ENCODE results near the gene CDHR5.

Gene CDHR5

DNA sequence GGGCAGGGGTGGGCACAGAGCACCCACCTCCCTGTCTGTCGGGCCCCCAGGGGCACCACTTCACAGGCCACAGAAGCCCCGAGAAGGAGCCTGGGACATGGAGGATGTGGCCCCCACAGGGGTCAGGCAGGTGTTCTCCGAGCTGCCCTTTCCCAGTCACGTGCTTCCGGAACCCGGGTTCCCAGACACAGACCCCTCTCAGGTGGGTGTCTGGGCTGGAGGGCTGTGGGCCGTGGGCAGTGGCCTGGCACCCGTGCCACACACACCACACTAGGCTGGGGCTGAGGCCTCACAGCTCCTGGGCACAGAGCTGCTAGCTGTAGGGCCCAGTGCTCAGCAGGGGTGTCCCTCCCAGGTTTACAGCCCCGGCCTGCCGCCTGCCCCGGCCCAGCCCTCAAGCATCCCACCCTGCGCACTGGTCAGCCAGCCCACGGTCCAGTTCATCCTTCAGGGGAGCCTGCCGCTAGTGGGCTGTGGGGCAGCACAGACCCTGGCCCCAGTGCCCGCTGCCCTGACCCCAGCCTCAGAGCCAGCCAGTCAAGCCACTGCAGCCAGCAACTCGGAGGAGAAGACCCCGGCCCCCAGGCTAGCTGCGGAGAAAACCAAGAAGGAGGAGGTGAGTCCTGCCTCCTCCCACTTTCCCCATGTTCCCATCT lies 14.5 kb downstream of the CDHR5 start:
- TF ChIP-seq, protein P1, sequence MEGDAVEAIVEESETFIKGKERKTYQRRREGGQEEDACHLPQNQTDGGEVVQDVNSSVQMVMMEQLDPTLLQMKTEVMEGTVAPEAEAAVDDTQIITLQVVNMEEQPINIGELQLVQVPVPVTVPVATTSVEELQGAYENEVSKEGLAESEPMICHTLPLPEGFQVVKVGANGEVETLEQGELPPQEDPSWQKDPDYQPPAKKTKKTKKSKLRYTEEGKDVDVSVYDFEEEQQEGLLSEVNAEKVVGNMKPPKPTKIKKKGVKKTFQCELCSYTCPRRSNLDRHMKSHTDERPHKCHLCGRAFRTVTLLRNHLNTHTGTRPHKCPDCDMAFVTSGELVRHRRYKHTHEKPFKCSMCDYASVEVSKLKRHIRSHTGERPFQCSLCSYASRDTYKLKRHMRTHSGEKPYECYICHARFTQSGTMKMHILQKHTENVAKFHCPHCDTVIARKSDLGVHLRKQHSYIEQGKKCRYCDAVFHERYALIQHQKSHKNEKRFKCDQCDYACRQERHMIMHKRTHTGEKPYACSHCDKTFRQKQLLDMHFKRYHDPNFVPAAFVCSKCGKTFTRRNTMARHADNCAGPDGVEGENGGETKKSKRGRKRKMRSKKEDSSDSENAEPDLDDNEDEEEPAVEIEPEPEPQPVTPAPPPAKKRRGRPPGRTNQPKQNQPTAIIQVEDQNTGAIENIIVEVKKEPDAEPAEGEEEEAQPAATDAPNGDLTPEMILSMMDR (IDR thresholded peaks at IDR 0.05; ENCODE audit: low read depth, low read length): no peak
- H3K4me3 ChIP-seq (ENCODE audit: low read depth, low read length): no peak overlapping the region

DNA sequence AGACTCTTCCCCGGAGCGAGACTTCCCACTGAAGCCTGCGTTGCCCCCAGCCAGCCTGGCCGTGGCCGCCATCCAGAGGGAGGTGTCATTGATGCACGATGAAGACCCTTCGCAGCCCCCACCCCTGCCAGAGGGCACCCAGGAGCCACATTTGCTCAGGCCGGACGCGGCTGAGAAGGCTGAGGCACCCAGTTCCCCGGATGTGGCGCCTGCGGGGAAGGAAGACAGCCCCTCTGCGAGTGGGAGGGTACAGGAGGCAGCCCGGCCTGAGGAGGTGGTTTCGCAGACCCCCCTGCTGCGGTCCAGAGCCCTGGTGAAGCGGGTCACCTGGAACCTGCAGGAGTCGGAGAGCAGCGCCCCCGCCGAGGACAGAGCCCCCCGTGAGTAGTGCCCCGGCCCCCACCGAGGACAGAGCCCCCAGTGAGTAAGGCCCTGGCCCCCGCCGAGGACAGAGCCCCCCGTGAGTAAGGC lies 15.4 kb downstream of the CDHR5 start:
- TF ChIP-seq, protein P1 (IDR thresholded peaks at IDR 0.05; ENCODE audit: low read depth, low read length): no peak
- H3K4me3 ChIP-seq (ENCODE audit: low read depth, low read length): no peak overlapping the region

DNA sequence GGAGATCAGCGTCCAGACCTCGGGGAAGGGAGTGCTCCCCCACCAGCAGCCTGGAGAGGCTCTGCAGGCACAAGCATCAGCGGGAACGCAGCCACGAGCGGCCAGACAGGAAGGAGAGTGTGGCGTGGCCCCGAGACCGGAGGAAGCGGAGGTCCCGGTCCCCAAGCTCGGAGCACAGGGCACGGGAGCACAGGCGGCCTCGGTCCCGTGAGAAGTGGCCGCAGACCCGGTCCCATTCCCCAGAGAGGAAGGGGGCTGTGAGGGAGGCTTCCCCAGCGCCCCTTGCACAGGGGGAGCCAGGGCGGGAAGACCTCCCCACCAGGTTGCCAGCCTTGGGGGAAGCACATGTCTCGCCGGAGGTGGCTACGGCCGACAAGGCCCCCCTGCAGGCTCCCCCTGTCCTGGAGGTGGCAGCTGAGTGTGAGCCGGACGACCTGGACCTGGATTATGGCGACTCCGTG lies 15.9 kb downstream of the CDHR5 start:
- no peak overlapping the region for H3K4me3 ChIP-seq (ENCODE audit: low read depth, low read length)
- TF ChIP-seq, protein P1 (IDR thresholded peaks at IDR 0.05; ENCODE audit: low read depth, low read length): no peak

DNA sequence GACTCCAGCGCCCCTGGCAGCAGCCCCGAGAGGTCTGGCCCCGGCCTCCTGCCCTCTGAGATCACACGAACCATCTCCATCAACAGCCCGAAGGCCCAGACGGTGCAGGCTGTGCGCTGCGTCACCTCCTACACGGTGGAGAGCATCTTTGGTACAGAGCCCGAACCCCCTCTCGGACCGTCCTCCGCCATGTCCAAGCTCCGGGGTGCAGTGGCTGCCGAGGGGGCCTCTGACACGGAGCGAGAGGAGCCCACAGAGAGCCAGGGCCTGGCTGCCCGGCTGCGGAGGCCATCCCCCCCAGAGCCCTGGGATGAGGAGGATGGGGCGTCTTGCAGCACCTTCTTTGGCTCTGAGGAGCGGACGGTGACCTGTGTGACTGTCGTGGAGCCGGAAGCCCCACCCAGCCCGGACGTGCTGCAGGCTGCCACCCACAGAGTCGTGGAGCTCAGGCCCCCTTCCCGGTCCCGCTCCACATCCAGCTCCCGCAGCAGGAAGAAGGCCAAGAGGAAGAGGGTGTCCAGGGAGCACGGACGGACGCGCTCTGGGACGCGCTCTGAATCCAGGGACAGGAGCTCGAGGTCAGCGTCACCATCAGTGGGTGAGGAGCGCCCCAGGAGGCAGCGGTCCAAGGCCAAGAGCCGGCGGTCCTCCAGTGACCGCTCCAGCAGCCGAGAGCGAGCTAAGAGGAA lies 16.6 kb downstream of the CDHR5 start:
- TF ChIP-seq, protein P1 (IDR thresholded peaks at IDR 0.05; ENCODE audit: low read depth, low read length): no peak
- no peak overlapping the region for H3K4me3 ChIP-seq (ENCODE audit: low read depth, low read length)

DNA sequence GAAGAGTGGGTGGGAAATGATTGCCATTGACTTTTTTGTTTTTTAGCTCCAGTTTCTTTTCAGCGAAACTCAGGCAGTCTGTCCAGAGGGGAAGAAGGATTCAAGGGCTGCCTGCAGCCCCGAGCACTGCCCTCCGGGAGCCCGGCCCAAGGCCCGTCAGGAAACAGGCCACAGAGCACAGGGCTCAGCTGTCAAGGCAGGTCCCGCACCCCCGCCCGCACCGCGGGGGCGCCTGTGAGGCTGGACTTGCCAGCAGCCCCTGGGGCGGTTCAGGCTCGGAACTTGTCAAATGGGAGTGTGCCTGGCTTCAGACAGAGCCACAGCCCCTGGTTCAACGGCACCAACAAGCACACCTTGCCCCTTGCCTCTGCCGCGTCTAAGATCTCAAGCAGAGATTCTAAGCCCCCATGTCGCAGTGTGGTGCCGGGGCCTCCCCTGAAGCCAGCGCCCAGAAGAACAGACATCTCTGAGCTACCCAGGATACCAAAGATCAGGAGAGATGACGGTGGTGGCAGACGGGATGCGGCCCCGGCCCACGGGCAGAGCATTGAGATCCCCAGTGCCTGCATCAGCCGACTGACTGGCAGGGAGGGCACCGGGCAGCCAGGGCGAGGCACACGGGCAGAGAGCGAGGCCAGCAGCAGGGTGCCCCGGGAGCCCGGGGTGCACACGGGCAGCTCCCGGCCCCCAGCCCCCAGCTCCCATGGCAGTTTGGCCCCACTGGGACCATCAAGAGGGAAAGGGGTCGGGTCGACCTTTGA lies 17.6 kb downstream of the CDHR5 start:
- TF ChIP-seq, protein P1 (IDR thresholded peaks at IDR 0.05; ENCODE audit: low read depth, low read length): no peak
- H3K4me3 ChIP-seq (ENCODE audit: low read depth, low read length): no peak overlapping the region

DNA sequence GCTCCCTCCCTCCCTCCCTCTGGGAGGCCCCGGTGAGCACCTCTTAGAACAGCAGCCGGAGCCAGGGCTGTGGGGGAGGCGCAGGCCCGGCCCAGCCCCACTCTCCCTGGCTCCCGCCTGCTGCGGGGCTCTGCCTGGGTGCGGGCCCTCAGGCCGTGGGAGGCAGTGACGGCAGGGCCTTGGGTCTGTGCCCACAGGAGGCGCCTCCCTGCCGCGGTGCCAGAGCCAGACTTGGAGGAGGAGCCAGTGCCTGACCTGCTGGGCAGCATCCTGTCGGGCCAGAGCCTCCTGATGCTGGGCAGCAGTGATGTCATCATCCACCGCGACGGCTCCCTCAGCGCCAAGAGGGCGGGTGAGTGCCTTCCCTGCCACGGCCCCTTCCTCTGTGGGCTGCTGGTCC lies 18.5 kb downstream of the CDHR5 start:
- no peak overlapping the region for H3K4me3 ChIP-seq (ENCODE audit: low read depth, low read length)
- TF ChIP-seq, protein P1 (IDR thresholded peaks at IDR 0.05; ENCODE audit: low read depth, low read length): no peak
